Right kidney (tissue), 9 donors: ENCODE measurements around the gene ARHGEF35.
"Not testable (repeated sequence)": the region's sequence is repeated elsewhere in the genome, so short reads cannot be mapped to it uniquely, and the experiment has no call there.

Experiments used
- DNase-seq: peaks from one replicate; pipeline ENCODE4 v3.0.0-alpha.2; 2016
- long read RNA-seq, 8 donors: transcript quantifications; one replicate each; lab custom pipeline, GENCODE V29; 2026

The ARHGEF35 gene
- long read RNA-seq, donor 1, partial matches to known transcripts = 9 of 13 reads
- long read RNA-seq, donor 1, other reads (novel, unspliced or antisense) = 0 of 13 reads
- long read RNA-seq, donor 2, partial matches to known transcripts = 0 of 2 reads
- long read RNA-seq, donor 2, other reads (novel, unspliced or antisense) = 0 of 2 reads
- long read RNA-seq, donor 3, transcript ARHGEF35-201 (2 exons, 2,431 nt) = major isoform, 6 of 6 reads
- long read RNA-seq, donor 3, partial matches to known transcripts = 0 of 6 reads
- long read RNA-seq, donor 3, other reads (novel, unspliced or antisense) = 0 of 6 reads
- long read RNA-seq, donor 4, partial matches to known transcripts = 0 of 3 reads
- long read RNA-seq, donor 4, other reads (novel, unspliced or antisense) = 0 of 3 reads
- long read RNA-seq, donor 5, partial matches to known transcripts = 0 of 4 reads
- long read RNA-seq, donor 5, other reads (novel, unspliced or antisense) = 0 of 4 reads
- long read RNA-seq, donor 6, transcript ARHGEF35-201 (2 exons, 2,431 nt) = major isoform, 7 of 7 reads
- long read RNA-seq, donor 6, partial matches to known transcripts = 0 of 7 reads
- long read RNA-seq, donor 6, other reads (novel, unspliced or antisense) = 0 of 7 reads
- long read RNA-seq, donor 7, transcript ARHGEF35-201 (2 exons, 2,431 nt) = major isoform, 6 of 6 reads
- long read RNA-seq, donor 7, partial matches to known transcripts = 0 of 6 reads
- long read RNA-seq, donor 7, other reads (novel, unspliced or antisense) = 0 of 6 reads
- long read RNA-seq, donor 8, transcript ARHGEF35-201 (2 exons, 2,431 nt) = major isoform, 5 of 5 reads
- long read RNA-seq, donor 8, partial matches to known transcripts = 0 of 5 reads
- long read RNA-seq, donor 8, other reads (novel, unspliced or antisense) = 0 of 5 reads

DNA sequence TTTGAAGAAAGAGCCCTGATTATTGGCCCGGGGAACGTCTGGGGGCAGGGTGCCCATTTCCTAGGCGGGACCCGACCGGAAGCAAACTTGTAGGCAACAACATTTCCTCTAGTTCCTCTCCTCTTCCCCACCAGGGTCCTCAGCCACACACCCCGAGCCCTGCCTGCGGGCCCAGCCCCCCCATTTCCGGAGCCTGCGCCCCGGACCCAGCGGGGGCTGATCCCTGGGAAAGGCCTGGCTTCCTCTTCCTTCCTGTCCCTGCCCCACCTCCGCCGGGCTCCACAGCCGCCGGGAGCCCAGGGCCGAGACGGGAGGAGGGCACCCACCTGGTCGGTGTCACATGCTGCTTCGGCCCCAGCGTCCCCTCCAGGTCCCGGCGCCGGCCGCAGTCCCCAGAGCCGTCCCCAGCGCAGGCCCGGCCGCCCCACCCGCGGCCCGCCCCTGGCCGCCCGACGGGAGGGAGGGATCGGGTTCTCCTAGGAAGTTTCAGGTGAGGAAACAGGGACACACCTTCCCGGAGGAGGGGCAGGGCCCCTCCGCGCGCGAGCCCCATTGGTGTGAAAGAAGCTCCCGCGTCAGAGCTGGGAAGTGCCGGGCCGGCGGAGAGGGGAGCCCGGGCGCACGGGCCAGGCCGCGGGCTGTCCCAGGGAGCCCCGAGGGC, at the start of gene ARHGEF35:
Gene ARHGEF35, minus strand, starts transcription at position 622 of the 661 bp plus-strand sequence. CDS start 7,450 bp downstream, outside the sequence.
- not testable (repeated sequence) for DNase-seq

DNA sequence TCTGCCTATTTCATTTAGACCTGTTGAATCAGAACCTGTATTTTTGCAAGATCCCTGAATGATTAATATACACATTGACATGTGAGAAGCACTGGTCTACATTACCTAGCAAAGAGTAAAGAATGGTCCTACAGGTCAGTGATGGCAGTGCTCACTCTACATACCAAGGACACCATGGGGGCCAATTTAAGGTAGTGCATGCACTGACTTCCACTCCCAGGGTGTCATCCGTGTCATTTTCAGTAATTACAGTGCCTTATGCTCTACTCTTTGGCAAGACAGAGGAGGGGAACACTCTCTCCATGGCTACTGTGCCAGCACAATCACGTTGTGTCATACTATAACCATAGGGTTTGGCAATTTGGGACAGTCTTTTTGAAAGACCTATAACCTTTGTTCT, 49.7 kb upstream of the ARHGEF35 start:
- DNase-seq = not testable (repeated sequence)

DNA sequence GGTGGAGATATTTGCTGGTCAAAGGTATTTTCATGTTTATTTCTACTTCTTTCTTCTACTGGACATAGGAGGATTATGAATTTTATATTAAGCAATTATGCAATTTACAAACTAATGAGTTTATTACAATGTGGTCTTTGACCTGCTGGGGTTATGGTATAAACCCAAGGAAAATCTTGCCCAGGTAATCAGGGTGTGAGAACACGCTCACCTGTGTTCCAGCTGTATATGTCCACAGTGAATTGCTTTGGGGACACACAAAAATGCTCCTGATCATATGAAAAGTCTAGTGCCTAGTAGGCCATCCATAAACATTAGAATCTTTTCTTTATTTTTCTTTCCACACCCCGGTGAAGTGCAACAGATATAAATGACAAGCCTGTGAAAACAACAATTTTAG, 43.7 kb upstream of the ARHGEF35 start, which contains the start of gene OR2A42:
Gene OR2A42, minus strand, starts transcription at position 241 of the 400 bp plus-strand sequence. CDS start 6,762 bp downstream, outside the sequence.
- DNase-seq = not testable (repeated sequence)

DNA sequence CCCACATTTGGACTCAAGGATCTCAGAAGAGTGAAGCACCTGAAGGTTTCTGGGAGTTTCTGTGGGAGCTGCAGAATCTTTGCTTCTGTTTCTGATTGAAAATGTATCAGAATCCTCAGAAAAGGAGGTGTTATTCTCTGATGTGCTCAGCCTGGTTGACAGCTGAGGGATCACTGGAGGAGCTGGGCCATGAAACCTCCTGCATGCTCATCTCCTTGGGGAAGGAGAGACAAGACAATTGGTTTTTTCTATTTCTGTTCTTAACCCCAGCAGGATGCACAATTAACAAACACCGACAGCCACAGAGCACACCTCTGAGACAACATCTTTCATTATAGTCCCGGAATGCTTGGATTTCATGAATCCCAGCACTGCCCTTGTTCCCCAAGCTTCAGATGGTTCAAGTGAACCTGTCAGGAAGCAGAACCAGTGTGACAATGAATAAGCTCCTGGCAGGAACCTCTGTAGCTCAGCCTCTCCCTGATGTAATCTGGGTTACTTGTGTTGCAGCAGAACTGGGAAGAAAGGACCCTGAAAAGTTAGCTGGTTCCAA, 43.0 kb upstream of the ARHGEF35 start:
- not testable (repeated sequence) for DNase-seq

DNA sequence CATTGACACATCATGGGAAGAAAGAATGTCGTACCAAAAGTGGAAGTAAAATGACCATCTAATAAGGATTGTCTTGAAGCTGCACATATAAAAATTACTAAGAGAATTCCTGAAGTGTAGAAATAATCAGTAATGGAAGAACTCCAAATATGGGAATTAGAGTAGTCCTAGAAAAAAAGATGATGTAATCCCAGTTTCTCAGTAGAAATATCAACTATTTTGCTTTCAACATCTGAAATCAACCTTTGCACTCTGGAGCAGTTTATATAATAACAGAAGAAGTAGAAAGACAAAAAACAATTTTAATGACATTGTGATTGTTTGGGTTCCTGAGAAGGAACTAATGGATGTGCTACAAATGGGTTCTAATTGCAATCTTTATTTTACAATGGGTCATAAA, 37.4 kb upstream of the ARHGEF35 start:
- not testable (repeated sequence) for DNase-seq

GRCh38 chr7:144231027-144231426, 35.4 kb upstream of the ARHGEF35 start:
- DNase-seq = not testable (repeated sequence)

DNA sequence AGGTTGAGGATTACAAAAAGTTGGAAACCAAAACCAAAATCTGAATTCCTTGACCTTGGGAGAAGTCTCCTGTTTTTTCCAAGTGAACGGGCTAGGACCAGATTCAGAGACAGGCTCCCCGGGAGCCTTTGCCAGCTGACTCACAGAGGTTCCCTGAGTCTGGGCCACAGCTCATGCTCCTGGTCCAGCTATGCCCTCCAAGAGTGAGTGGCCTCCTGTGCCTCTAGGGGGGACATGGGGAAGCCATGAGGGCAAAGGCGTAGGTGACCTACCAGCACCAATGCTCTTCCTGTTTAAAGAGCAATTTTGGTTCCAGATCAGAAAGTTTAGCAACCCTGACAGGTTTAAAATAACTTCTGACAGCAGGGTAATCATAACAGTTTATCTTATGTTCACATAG, 33.2 kb upstream of the ARHGEF35 start:
- DNase-seq = not testable (repeated sequence)

- not testable (repeated sequence) for DNase-seq
These were observed 31.2 kb upstream of the ARHGEF35 start for GRCh38 chr7:144226866-144227265.

DNA sequence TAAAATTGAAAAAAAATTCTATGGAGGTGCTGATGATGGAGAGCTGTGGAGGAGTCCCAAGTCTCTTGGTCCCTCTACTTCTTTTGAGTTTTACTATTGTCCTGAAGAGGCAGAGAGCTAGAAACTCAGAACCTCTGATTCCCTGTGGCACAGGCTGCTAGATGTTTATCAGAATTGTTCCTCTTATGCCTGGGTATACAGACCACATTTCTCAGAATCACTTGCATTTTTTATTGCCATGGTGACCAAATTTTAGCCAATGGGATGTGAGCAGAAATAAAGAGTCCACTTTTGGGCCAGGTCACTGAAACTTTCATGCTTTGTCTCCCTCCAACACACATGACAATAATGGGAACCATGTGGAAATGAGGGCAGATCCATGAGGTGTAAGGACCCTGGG, 28.0 kb upstream of the ARHGEF35 start:
- DNase-seq = not testable (repeated sequence)

GRCh38 chr7:144220531-144220930, 24.9 kb upstream of the ARHGEF35 start:
- not testable (repeated sequence) for DNase-seq

DNA sequence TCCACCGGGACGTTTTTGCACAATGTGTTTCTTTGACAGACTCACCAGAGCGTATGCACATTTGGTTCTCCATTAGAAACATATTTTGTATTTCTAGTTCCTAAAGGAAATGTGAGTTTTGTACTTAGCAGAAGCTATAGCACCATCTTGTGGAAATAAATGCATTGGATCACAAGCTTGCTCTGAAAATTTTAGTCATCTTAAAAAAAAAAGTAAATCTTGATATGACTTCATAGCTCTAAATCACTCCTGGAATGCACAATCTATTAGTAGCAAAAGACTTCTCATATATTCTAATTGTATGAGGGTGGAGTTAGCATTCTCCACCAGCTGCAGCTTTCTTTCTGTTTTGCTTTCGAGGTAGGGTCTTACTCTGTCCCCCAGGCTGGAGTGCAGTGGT, 23.5 kb upstream of the ARHGEF35 start:
- not testable (repeated sequence) for DNase-seq

GRCh38 chr7:144218581-144218980, 22.9 kb upstream of the ARHGEF35 start:
- DNase-seq = not testable (repeated sequence)

DNA sequence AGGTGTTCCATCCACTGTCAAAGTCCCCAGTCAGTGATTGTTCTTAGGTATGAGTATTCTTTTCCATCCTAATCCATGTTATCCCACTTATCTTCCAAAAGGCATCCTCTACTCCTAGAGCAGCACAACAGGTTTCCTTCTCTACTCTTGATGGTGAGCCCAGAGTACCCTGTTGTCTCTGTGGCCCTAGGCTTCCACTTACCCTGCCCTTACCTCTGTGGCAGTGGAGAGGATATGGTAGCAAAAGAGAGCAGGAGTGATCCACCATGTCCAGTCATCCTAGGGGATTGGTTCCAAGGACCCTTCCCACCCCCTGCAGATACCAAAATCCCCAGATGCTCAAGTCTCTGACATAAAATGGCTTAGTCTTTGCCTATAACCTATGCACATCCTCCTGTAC, 21.6 kb upstream of the ARHGEF35 start:
- not testable (repeated sequence) for DNase-seq

DNA sequence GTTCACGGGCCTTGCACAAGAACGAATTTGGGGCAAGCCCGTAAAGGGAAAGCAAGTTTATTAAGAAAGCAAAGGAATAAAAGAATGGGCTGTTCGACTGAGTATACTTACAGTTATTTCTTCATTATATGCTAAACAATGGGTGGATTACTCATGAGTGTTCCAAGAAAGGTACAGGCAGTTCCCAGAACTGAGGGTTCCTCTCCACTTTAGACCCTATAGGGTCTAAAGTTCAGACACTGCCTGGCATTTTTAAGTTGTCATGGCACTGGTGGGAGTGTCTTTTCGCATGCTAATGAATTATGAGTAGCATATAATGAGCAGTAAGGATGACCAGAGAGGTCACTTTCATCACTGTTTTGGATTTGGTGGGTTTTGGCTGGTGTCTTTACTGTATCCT, 9.7 kb upstream of the ARHGEF35 start:
- not testable (repeated sequence) for DNase-seq

- DNase-seq = not testable (repeated sequence)
These were observed 7.5 kb upstream of the ARHGEF35 start for GRCh38 chr7:144203086-144203485.

- not testable (repeated sequence) for DNase-seq
These were observed 6.3 kb upstream of the ARHGEF35 start for GRCh38 chr7:144201978-144202377.

GRCh38 chr7:144198934-144199333, 3.3 kb upstream of the ARHGEF35 start:
- DNase-seq = not testable (repeated sequence)

DNA sequence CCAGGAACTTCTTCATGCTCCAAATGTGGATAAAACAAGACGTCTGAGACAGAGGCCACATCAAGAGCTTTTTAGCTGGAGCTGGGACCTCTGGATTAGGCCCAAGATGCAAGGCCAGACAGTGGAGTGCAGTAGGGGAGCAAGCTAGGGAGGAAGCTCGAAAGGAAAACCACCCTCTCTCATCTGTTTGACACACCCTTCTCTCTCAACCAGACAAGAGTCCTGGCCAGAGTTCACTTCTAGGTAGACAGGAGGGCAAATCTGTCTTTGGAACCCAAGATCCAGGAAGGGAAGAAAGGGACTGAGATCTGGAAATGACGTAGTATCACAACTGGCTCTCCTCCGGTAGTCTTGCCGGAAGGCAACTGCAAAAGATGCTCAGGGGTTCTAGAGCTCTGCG, 1.2 kb downstream of the ARHGEF35 start:
- DNase-seq = not testable (repeated sequence)

DNA sequence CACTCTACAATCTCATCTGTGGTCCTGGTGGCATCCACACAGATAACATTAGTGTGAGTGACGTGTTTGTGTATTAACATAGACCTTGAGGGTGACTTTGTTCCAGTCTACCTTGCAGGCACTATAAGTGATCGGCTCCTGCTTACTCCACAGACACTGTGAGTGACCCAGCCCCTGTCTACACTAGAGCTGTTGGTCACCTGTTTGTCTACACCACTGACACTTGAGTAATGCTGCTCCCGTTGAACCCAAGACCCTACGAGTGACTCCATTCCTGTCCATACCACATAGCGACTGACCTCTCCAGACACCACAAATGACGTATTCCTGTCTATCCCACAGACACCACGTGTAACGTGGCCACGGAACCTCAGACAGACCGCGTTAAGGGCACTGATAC, 1.9 kb downstream of the ARHGEF35 start:
- not testable (repeated sequence) for DNase-seq

- not testable (repeated sequence) for DNase-seq
These were observed 7.0 kb downstream of the ARHGEF35 start for GRCh38 chr7:144188578-144189171.

DNA sequence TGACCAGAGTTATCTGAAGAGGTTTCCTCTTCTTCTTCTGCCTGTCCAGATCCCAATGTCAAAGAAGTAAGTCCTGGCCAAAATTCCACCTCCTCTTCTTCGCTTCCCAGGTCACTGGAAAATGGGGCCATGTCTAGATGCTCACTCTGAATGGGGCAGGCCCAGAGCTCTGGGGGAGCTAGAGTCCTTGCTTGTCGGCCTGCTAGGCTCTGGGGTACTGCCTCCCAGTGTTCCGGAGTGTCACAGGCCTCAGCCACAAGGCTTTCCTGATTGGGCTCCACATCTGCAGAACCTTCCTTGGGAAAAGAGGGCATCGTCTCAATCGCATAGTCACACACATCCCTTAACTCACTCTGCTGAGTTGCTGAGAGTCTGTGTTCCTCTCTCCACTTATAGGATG, 7.8 kb downstream of the ARHGEF35 start:
- not testable (repeated sequence) for DNase-seq
